HG03558 (cell line): ENCODE results near the gene ERLIN1.

Experiments used
- ATAC-seq: cut with Tn5 transposase; IDR thresholded peaks from one replicate; pipeline ENCODE4 v1.9.1; 2021; ENCODE audit warnings: moderate number of reproducible peaks; ENCODE audit not compliant: unreplicated experiment; ENCODE audit errors: extremely low read depth

Gene ERLIN1

GRCh38 chr10:100185364-100186252 is at the start of gene ERLIN1:
ERLIN1 (minus strand) TSS chr10:100186029; CDS start chr10:100185626, 403 bp downstream.
- ATAC-seq = peak; percentile 46

DNA sequence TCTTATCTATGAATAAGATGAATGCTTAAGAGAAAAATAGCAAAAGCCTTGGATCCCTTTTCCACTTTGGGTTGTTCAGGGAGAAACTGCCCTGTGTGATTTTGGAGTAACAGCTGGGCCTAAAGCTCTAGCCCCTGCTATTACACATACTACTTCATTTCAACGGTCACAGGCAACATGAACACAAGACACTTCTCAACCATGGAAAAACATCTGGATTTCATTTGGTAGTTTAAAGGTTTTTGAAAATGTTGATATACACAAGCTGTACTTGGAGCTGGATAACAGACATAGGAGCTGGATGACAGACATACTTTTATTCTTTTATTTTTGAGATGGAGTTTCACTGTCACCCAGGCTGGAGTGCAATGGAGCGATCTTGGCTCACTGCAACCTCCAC is 46.3 kb upstream of the ERLIN1 start:
- ATAC-seq = no peak

DNA sequence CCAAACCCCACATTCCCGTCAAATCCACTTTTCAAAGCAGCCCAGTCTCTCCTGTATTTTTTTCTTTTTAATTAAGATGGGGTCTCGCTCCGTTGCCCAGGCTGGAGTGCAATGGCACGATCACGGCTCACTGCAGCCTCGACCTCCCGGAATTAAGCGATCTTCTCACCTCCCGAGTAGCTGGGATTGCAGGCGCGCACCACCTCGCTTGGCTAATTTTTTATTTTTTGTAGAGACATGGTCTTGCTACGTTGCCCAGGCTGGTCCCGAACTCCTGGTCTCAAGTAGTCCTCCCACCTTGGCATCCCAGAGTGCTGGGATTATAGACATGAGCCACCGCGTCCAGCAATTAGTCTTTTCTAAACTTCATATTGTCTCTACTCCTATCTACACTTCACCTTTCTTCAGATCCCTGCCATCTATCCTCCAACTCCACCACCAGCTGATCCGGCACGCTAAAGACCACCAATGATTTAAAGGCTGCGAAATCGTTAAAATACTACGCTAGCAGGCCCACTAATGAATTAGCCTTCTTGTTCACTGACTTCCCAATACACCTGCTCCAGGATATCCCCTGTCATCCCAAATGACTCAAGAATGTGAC is 44.1 kb upstream of the ERLIN1 start:
- no peak for ATAC-seq

- no peak for ATAC-seq
These were observed 38.0 kb upstream of the ERLIN1 start for GRCh38 chr10:100223879-100224278.

DNA sequence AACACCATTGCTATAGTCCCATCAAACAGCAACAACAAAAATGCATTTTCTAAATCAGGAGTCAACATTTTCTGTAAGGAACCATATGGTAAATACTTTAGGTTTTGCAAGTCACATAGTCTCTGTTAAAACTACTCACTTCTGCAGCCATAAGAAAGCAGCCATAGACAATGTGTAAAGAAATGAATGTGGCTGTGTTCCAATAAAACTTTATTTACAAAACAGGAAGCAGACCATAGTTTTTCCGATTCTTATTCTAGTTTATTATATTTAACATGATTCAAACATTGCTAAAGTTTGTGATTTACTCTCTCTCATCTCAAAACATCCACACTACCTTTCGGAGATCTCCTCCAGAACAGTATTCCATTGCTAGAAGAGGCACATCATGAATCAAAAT is 36.7 kb upstream of the ERLIN1 start:
- ATAC-seq = no peak

GRCh38 chr10:100216006-100216405 is 30.2 kb upstream of the ERLIN1 start:
- ATAC-seq = no peak

DNA sequence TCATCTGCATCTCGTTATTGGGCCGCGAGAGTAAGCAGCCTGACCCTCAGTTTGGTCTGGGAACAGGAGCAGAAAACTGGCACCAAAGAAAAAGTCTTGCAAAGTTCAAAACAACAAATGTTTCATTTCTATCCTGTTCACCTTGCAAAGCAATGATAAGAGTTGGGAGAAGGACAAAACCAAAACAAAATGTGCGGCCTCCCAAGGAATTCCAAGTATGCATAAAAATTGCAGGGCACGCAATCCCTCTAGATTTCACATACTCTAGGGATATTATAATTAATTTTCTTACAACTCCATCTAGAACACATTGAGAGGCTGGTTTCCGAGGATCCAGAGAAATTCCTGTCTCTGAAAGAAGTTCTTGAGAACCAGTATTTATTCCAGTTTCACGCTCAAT is 23.5 kb upstream of the ERLIN1 start:
- no peak for ATAC-seq

DNA sequence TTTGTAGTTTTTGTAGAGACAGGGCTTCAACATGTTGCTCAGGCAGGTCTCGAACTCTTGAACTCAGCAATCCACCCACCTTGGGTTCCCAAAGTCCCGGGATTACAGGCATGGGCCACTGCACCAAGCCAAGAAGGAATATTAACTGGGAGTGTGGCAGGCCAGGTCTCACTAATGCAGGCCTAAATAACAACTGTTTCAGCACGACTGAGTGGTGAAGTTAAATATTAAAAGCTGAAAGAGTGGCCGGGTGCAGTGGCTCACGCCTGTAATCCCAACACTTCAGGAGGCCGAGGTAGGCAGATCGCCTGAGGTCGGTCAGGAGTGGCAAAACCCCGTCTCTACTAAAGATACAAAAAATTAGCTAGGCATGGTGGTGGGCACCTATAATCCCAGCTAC is 22.4 kb upstream of the ERLIN1 start:
- no peak for ATAC-seq

GRCh38 chr10:100204370-100204769 is 18.5 kb upstream of the ERLIN1 start:
- ATAC-seq = no peak

GRCh38 chr10:100201549-100201948 is 15.7 kb upstream of the ERLIN1 start:
- ATAC-seq = no peak

DNA sequence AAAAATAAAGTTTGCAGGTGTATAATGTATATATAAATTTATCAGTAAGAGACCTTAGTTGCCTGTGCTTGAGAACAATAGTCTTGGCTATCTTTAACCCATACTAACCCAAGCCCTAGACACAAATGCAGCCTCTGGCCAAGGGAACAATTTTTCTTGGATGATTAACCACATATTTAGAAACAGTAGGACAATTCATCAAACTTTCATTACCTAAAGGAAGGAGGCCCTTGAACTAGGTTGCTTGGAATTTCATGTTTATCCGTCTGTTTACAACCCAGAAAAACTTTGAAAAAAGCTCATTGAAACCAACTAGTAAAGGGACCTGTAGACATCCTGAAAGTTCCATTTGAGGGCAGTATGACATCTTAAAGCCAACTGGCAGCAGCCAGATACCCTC is 8.9 kb upstream of the ERLIN1 start:
- ATAC-seq = no peak

DNA sequence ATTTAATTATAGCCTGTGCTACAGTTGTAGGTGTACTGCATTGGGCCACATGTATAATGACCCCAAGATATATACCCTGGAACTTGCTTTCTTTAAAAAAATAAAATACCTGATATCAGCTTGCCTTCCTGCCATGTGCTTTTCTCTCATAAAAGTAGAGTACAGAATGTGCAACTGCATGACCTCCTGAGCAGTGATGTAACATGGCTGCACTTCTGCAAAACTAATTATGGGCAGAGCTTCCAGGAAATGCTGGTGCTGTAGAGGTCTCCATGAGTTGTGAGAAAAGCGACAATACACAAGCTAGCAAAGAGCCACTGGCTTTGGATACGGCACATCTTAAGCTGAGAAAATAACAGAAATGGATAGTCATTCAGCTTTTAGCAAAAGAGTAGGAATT is 6.5 kb upstream of the ERLIN1 start:
- no peak for ATAC-seq

DNA sequence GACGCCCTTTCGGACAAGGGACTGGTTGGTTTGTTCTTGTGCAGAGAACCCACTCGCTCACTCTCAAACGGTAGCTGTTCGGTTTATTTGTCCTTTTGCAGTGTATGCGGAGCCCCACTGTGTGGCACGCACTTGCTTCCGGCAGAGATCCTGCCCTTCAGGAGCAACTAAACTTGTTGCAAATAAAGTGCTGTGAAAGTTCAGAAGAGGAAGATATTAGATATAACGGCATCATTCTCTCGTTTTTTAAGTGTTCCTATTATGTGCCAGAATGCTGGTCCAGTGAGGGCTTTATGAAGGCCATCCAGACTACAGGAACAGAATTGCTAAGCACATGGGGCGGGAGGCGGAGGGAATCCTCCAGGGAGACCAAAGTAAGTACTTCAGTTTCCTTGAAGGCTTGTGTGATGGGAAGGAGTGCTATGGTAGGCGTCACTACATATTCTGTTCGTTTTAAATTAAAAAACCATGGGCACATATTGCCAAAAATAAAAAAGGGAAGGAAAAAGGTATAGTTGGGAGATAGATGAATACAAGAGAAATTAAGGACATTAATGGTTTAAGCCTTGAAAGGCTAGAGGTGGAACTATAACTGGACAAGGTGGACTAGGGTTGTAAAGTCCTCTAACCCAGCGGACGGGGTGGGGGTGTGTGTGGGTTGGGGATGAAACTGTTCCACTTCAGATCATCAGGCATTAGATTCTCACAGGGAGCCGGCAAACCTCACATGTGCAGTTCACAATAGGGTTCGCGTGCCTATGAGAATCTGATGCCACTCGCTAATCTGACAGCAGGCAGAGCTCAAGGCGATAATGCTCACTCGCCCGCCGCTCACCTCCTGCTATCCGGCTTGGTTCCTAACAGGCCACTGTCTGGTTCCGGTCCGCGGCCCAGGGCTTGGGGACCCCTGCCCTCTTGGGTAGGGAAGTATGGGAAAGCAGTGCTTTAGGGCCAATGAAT is 704 bp upstream of the ERLIN1 start:
- no peak for ATAC-seq

DNA sequence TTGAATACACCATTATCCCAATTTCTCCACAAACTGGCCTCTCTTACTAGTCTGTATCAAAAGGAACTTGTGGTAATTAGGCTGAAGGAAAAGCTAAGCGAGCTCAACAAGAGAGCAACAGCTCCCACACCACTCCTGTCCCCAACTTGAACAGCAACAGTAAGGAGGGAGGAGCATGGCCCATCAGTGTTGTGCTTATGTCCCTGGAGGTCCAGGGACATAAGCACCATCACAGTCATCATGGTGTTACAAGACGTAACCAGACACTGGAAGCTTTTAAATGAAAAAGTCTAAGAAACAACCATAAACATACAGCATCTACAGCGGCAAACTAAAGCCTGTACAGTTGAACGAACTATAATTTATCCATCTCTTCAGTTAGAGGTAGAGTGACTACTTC is 989 bp downstream of the ERLIN1 start:
- no peak for ATAC-seq

DNA sequence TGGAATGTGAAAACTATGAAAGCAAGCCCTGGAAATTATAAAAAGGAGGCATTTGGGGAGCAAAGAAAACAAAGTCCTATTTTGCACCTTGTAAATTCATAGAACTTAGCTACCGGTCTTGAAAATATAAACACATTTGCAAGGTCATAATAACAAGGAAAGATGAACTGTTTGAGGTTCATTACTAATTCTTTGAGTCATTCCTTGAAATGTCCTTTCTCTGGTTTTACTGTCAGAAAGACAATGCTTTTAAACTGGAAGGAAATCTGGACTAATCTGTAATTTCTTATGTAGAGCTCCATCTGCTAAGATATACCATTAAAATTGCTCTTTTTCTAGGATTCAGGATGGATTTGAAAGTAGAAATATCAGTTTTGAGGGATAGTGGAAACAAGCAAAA is 1.4 kb downstream of the ERLIN1 start:
- ATAC-seq = no peak

GRCh38 chr10:100183481-100183880 is 2.3 kb downstream of the ERLIN1 start:
- no peak for ATAC-seq

GRCh38 chr10:100182908-100183307 is 2.9 kb downstream of the ERLIN1 start:
- ATAC-seq = no peak

- no peak for ATAC-seq
These were observed 3.5 kb downstream of the ERLIN1 start for GRCh38 chr10:100182281-100182680.

GRCh38 chr10:100175875-100176274 is 10.0 kb downstream of the ERLIN1 start:
- ATAC-seq = no peak
